EH (cell line): ENCODE data around the gene MBNL2.
A peak's percentile ranks its signal among the peaks of the same experiment; 100 is the strongest.

ENCODE experiments used
- DNase-seq: peaks from one replicate; pipeline ENCODE4 v3.0.0-alpha.2; 2015; ENCODE audit warnings: low read depth

MBNL2 gene

GRCh38 chr13:97211300-97211699 is 10.8 kb upstream of the MBNL2 start:
- DNase-seq, result peak; percentile 58

- DNase-seq, result no peak
These were observed 10.1 kb upstream of the MBNL2 start for GRCh38 chr13:97212004-97212403.

- peak; percentile 61 for DNase-seq
These were observed 9.5 kb upstream of the MBNL2 start for GRCh38 chr13:97212601-97213040.

- DNase-seq, result no peak
These were observed 7.2 kb upstream of the MBNL2 start for GRCh38 chr13:97214921-97215320.

GRCh38 chr13:97215325-97215724 is 6.8 kb upstream of the MBNL2 start:
- DNase-seq, result no peak

GRCh38 chr13:97219226-97219625 is 2.9 kb upstream of the MBNL2 start:
- DNase-seq, result no peak

- no peak for DNase-seq
These were observed 1.8 kb upstream of the MBNL2 start for GRCh38 chr13:97220151-97220900.

GRCh38 chr13:97221046-97221445 is 1.1 kb upstream of the MBNL2 start:
- DNase-seq, result no peak

GRCh38 chr13:97221466-97221865 is 667 bp upstream of the MBNL2 start:
- DNase-seq, result no peak

- DNase-seq, result no peak
These were observed 1.0 kb downstream of the MBNL2 start for GRCh38 chr13:97223037-97223710.

- peak; percentile 95 for DNase-seq
These were observed 1.8 kb downstream of the MBNL2 start for GRCh38 chr13:97223711-97224541.

- DNase-seq, result peak; percentile 35
These were observed 2.6 kb downstream of the MBNL2 start for GRCh38 chr13:97224544-97225300.

- DNase-seq, result peak; percentile 8
These were observed 3.4 kb downstream of the MBNL2 start for GRCh38 chr13:97225533-97225932.

- no peak for DNase-seq
These were observed 3.9 kb downstream of the MBNL2 start for GRCh38 chr13:97226013-97226412.

- DNase-seq, result peak; percentile 42
These were observed 4.9 kb downstream of the MBNL2 start for GRCh38 chr13:97226788-97227627.

GRCh38 chr13:97228850-97229521 is 6.9 kb downstream of the MBNL2 start:
- DNase-seq, result peak; percentile 40

- no peak for DNase-seq
These were observed 7.6 kb downstream of the MBNL2 start for GRCh38 chr13:97229699-97230098.

GRCh38 chr13:97231118-97231828 is 9.1 kb downstream of the MBNL2 start:
- peak; percentile 11 for DNase-seq

GRCh38 chr13:97231829-97232196 is 9.7 kb downstream of the MBNL2 start:
- DNase-seq, result peak; percentile 92

GRCh38 chr13:97233499-97233898 is 11.4 kb downstream of the MBNL2 start:
- no peak for DNase-seq
